Measurements from ENCODE around the gene CTXND2.

CTXND2 gene

DNA sequence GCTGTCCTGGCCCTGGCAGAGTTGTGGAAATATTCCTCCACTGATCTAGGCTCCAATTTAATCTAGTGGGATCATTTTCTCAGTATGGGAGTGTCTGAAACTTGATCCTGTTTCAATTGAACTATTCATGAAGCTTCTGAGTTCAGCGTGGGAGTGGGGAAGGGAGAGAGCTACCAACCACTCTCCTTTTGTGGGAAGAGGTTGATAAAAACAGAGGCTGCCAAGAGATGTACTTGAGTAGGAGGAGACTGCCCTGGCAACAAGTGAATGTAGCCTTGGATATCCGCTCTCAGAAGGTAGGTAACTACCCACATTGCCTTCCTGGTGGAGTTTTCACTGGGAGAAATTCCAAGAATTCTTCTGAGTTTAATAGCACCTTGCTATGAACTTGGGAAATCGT is at the start of gene CTXND2:
CTXND2 (plus strand) TSS at position 119 of the 400 bp plus-strand sequence. CDS start 25,179 bp downstream, outside the sequence.
- TF ChIP-seq TAF1 (IDR thresholded peaks at IDR 0.05; ENCODE audit: low read depth) = no peak
- no peak for TF ChIP-seq ZBTB7A (IDR thresholded peaks at IDR 0.05; ENCODE audit: low read depth)
- TF ChIP-seq EP300 (IDR thresholded peaks at IDR 0.05; ENCODE audit: borderline replicate concordance) = no peak
- TF ChIP-seq, protein P1, sequence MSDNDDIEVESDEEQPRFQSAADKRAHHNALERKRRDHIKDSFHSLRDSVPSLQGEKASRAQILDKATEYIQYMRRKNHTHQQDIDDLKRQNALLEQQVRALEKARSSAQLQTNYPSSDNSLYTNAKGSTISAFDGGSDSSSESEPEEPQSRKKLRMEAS (IDR thresholded peaks at IDR 0.05) = no peak
- no peak for TF ChIP-seq RAD21 (IDR thresholded peaks at IDR 0.05; ENCODE audit: low read depth)
- no peak for TF ChIP-seq YY1 (IDR thresholded peaks at IDR 0.05; ENCODE audit: low read depth)
- TF ChIP-seq CEBPB (IDR thresholded peaks at IDR 0.05) = no peak
- TF ChIP-seq NFIC (IDR thresholded peaks at IDR 0.05) = no peak
- TF ChIP-seq FOXM1 (IDR thresholded peaks at IDR 0.05; ENCODE audit: borderline replicate concordance, low read depth) = no peak
- TF ChIP-seq TEAD4 (IDR thresholded peaks at IDR 0.05) = peak; percentile 22; the same call in 1 of the 2 replicates
- no peak for TF ChIP-seq CREB1 (IDR thresholded peaks at IDR 0.05; ENCODE audit: low read depth)
- TF ChIP-seq EGR1 (IDR thresholded peaks at IDR 0.05) = 0 out of 2 replicates have a peak, but pooled peaks have one; percentile 51
- TF ChIP-seq, protein P2, sequence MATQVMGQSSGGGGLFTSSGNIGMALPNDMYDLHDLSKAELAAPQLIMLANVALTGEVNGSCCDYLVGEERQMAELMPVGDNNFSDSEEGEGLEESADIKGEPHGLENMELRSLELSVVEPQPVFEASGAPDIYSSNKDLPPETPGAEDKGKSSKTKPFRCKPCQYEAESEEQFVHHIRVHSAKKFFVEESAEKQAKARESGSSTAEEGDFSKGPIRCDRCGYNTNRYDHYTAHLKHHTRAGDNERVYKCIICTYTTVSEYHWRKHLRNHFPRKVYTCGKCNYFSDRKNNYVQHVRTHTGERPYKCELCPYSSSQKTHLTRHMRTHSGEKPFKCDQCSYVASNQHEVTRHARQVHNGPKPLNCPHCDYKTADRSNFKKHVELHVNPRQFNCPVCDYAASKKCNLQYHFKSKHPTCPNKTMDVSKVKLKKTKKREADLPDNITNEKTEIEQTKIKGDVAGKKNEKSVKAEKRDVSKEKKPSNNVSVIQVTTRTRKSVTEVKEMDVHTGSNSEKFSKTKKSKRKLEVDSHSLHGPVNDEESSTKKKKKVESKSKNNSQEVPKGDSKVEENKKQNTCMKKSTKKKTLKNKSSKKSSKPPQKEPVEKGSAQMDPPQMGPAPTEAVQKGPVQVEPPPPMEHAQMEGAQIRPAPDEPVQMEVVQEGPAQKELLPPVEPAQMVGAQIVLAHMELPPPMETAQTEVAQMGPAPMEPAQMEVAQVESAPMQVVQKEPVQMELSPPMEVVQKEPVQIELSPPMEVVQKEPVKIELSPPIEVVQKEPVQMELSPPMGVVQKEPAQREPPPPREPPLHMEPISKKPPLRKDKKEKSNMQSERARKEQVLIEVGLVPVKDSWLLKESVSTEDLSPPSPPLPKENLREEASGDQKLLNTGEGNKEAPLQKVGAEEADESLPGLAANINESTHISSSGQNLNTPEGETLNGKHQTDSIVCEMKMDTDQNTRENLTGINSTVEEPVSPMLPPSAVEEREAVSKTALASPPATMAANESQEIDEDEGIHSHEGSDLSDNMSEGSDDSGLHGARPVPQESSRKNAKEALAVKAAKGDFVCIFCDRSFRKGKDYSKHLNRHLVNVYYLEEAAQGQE (IDR thresholded peaks at IDR 0.05; ENCODE audit: low read depth) = no peak
- TF ChIP-seq TCF12 (IDR thresholded peaks at IDR 0.05; ENCODE audit: low read depth) = no peak
- TF ChIP-seq, protein P3, sequence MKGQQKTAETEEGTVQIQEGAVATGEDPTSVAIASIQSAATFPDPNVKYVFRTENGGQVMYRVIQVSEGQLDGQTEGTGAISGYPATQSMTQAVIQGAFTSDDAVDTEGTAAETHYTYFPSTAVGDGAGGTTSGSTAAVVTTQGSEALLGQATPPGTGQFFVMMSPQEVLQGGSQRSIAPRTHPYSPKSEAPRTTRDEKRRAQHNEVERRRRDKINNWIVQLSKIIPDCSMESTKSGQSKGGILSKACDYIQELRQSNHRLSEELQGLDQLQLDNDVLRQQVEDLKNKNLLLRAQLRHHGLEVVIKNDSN (IDR thresholded peaks at IDR 0.05) = no peak

DNA sequence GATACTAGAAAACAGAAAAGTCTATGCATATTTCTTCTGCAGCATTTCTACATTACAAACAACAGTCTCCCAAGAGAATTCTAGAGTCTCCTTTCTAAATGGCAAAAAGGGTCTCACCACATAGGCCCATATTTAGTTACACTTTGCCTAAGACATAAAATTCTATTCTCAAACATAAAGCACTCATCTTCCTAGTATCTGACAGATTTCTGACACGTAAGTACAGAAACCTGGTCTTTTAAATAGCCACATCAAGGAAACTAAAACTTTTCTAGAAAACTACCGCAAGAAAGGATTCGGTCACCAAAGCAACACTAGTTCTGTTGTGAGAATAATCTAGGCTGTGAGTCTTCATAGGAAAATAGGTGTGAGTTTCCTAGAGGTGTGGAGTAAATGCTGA is 45.3 kb upstream of the CTXND2 start:
- no peak for TF ChIP-seq RAD21 (IDR thresholded peaks at IDR 0.05; ENCODE audit: low read depth)
- TF ChIP-seq, protein P1 (IDR thresholded peaks at IDR 0.05) = no peak
- no peak for TF ChIP-seq TCF12 (IDR thresholded peaks at IDR 0.05; ENCODE audit: low read depth)
- TF ChIP-seq, protein P2 (IDR thresholded peaks at IDR 0.05; ENCODE audit: low read depth) = no peak
- TF ChIP-seq YY1 (IDR thresholded peaks at IDR 0.05; ENCODE audit: low read depth) = no peak
- TF ChIP-seq NFIC (IDR thresholded peaks at IDR 0.05) = no peak
- TF ChIP-seq FOXM1 (IDR thresholded peaks at IDR 0.05; ENCODE audit: borderline replicate concordance, low read depth) = no peak
- TF ChIP-seq TAF1 (IDR thresholded peaks at IDR 0.05; ENCODE audit: low read depth) = no peak
- TF ChIP-seq, protein P3 (IDR thresholded peaks at IDR 0.05) = no peak
- TF ChIP-seq CREB1 (IDR thresholded peaks at IDR 0.05; ENCODE audit: low read depth) = no peak
- no peak for TF ChIP-seq TEAD4 (IDR thresholded peaks at IDR 0.05)
- no peak for TF ChIP-seq CEBPB (IDR thresholded peaks at IDR 0.05)
- no peak for TF ChIP-seq EGR1 (IDR thresholded peaks at IDR 0.05)
- no peak for TF ChIP-seq ZBTB7A (IDR thresholded peaks at IDR 0.05; ENCODE audit: low read depth)
- no peak for TF ChIP-seq EP300 (IDR thresholded peaks at IDR 0.05; ENCODE audit: borderline replicate concordance)

DNA sequence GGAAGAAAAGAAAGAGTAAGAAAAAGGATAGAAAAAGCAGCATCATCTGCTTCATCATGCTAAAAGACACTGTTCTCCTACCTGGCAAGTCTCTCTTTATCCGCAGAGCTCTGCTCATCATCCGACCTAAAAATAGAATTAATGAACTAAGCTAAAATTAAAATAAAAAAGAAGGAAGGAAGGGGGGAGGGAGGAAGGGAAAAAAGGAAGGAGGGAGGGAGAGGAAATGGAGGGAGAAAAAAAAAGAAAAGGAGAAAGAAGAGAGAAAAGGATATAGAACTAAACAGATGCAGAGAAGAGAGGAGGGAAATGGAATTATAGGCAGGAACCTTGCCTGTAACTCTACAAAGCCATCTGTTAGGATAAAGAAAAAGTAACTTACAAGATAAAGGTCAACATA is 44.6 kb upstream of the CTXND2 start:
- TF ChIP-seq NFIC (IDR thresholded peaks at IDR 0.05) (no peak), CEBPB (IDR thresholded peaks at IDR 0.05) (no peak), TCF12 (IDR thresholded peaks at IDR 0.05; ENCODE audit: low read depth) (no peak), TEAD4 (IDR thresholded peaks at IDR 0.05) (no peak), TAF1 (IDR thresholded peaks at IDR 0.05; ENCODE audit: low read depth) (no peak), ZBTB7A (IDR thresholded peaks at IDR 0.05; ENCODE audit: low read depth) (no peak), YY1 (IDR thresholded peaks at IDR 0.05; ENCODE audit: low read depth) (no peak), RAD21 (IDR thresholded peaks at IDR 0.05; ENCODE audit: low read depth) (no peak), EGR1 (IDR thresholded peaks at IDR 0.05) (no peak)
- TF ChIP-seq, protein P2 (IDR thresholded peaks at IDR 0.05; ENCODE audit: low read depth) = no peak
- TF ChIP-seq, protein P3 (IDR thresholded peaks at IDR 0.05) = no peak

DNA sequence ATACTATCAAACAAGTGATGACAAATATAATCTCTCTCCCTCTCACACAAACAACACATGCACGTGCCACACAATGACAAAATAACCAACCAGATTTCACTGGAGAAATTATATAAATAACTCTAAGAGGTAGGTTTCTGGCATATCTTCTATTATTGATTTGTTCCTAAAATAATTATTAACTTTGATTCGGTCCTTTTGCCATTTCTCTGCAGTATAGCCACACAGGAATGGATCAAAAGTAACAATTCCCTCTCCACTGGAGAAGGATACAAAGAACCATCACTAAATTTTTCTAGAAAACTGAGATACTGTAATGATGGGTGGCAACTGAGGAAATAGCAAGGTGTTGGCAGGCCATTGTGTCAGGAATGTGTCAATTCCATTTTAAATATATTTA is 44.0 kb upstream of the CTXND2 start:
- TF ChIP-seq TCF12 (IDR thresholded peaks at IDR 0.05; ENCODE audit: low read depth) = no peak
- no peak for TF ChIP-seq EGR1 (IDR thresholded peaks at IDR 0.05)
- TF ChIP-seq RAD21 (IDR thresholded peaks at IDR 0.05; ENCODE audit: low read depth) = no peak
- no peak for TF ChIP-seq ZBTB7A (IDR thresholded peaks at IDR 0.05; ENCODE audit: low read depth)
- TF ChIP-seq YY1 (IDR thresholded peaks at IDR 0.05; ENCODE audit: low read depth) = no peak
- TF ChIP-seq FOXM1 (IDR thresholded peaks at IDR 0.05; ENCODE audit: borderline replicate concordance, low read depth) = no peak
- TF ChIP-seq, protein P3 (IDR thresholded peaks at IDR 0.05) = no peak
- TF ChIP-seq EP300 (IDR thresholded peaks at IDR 0.05; ENCODE audit: borderline replicate concordance) = no peak
- TF ChIP-seq TAF1 (IDR thresholded peaks at IDR 0.05; ENCODE audit: low read depth) = no peak
- TF ChIP-seq TEAD4 (IDR thresholded peaks at IDR 0.05) = no peak
- TF ChIP-seq, protein P1 (IDR thresholded peaks at IDR 0.05) = no peak
- TF ChIP-seq, protein P2 (IDR thresholded peaks at IDR 0.05; ENCODE audit: low read depth) = no peak
- no peak for TF ChIP-seq CREB1 (IDR thresholded peaks at IDR 0.05; ENCODE audit: low read depth)
- no peak for TF ChIP-seq CEBPB (IDR thresholded peaks at IDR 0.05)

All from Ishikawa (cell line).